Measurements from ENCODE around the gene DAZAP1.

- TF ChIP-seq, protein P1, sequence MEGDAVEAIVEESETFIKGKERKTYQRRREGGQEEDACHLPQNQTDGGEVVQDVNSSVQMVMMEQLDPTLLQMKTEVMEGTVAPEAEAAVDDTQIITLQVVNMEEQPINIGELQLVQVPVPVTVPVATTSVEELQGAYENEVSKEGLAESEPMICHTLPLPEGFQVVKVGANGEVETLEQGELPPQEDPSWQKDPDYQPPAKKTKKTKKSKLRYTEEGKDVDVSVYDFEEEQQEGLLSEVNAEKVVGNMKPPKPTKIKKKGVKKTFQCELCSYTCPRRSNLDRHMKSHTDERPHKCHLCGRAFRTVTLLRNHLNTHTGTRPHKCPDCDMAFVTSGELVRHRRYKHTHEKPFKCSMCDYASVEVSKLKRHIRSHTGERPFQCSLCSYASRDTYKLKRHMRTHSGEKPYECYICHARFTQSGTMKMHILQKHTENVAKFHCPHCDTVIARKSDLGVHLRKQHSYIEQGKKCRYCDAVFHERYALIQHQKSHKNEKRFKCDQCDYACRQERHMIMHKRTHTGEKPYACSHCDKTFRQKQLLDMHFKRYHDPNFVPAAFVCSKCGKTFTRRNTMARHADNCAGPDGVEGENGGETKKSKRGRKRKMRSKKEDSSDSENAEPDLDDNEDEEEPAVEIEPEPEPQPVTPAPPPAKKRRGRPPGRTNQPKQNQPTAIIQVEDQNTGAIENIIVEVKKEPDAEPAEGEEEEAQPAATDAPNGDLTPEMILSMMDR (conservative IDR thresholded peaks at IDR 0.05) = no peak
- no peak for TF ChIP-seq EZH2 (IDR thresholded peaks at IDR 0.05; ENCODE audit: low read depth)
Observed at GRCh38 chr19:1421218-1421957, 14.0 kb downstream of the DAZAP1 start.

All from PC-9 (cell line).